Measurements from ENCODE around the gene LIX1L. TPM values are rescaled to one million over a fixed set of nuclear protein-coding genes. Genes with fewer than 3 reads are reported as not detected.

The LIX1L gene
- total RNA-seq, 2 donors from 2014 or later, result 4.2 to 9.0 TPM

DNA sequence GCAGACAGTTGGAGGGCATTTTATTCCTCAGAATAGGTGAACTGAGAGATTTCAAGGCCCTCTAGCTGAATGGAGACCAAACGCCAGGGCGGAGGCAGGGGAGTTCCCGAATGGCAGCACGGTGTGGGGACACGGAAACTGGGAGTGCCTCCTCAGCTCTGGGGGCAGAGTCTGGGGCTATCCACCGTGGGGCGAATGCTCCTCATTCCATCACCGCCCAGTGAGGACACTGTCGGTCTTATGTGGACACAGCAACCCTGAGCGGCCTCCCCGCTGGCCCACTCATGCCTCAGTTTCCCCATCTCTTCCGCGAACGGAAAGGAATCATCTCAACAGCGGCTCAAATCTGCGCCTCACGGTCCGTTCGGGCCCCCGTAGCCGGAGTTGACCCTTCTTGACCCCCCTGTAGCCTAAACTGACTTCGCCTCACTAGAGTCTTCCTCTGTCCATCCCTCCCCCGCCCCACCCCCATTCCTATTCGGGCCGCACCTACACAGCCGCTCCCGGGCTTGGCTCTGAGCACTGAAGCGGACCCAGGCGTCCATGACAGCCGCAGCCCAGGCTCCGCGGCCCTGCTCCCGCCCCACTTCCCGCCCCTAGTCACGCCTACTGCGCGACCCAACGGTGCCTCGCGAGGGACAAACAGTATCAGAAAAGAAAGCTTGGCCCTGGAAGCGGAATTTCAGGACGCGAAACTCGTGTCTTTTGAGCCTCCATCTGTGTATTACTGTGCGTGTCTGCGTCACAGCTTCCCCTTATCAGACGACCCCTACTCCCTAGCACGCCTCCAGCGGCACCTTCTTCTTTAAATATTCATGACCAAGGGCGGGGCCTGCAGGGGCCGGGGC lies 39.4 kb downstream of the LIX1L start, which contains the start of gene PEX11B:
TSS of gene PEX11B (minus strand) at position 574 of the 848 bp plus-strand sequence. CDS start at position 545, 29 bp downstream.
- intact Hi-C loops (cut with DNase I, micrococcal nuclease), result loop anchor here in 1 of 2 donors (10.0 kb wide), 1 partner anchor 46 kb away; the partner anchor contains the start of genes ANKRD34A and POLR3GL
- ATAC-seq (peak; percentile 93), DNase-seq (peak; percentile 89 to 93)

DNA sequence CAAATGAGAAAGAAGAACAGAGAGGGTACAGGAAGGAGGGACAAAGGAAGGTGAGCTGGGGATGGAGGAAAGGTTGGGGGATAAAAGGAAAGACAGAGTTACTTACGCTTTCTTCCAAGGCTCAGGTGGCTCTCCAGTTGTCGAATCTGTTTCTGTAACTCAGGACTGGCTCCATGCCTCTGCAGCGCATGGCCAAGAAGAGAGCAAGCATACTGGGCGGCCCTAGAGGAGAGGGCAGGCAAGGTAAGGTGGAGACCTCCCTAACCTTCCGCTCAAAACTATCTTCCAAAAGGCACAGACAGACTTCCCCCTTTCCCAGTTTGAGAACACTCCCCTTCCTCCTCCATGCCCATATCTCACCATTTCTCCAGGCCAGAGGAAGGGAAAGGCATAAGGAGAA lies 40.2 kb downstream of the LIX1L start:
- intact Hi-C loops (cut with DNase I, micrococcal nuclease), result loop anchor here in 1 of 2 donors (10.0 kb wide), 1 partner anchor 47 kb away; the partner anchor contains the start of genes ANKRD34A and POLR3GL
- ATAC-seq, result no peak

DNA sequence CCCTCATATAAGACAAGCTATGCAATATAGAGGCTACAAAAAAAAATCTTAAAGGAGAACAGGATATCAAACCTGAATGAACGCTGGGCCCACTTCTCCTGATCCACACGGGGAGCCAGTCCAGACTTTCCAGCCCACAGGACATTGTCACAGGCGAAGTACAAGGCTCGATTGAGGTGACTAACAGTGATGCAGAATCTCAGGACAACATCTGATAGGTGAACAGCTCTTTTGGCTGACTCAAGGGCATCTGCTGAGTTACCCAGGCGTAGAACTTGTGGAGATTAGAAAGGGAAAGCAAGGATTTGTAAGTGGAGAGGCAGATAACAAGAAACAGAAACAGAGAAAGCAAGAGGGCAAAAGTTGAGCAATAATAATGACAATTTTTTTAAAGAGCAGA lies 41.1 kb downstream of the LIX1L start:
- ATAC-seq, result no peak
- intact Hi-C loops (cut with DNase I, micrococcal nuclease), result loop anchor here in 1 of 2 donors (10.0 kb wide), 1 partner anchor 48 kb away; the partner anchor contains the start of genes ANKRD34A and POLR3GL
- no peak for DNase-seq

More for the DNA sequence above, 40.2 kb downstream of the LIX1L start:
- DNase-seq, result no peak

DNA sequence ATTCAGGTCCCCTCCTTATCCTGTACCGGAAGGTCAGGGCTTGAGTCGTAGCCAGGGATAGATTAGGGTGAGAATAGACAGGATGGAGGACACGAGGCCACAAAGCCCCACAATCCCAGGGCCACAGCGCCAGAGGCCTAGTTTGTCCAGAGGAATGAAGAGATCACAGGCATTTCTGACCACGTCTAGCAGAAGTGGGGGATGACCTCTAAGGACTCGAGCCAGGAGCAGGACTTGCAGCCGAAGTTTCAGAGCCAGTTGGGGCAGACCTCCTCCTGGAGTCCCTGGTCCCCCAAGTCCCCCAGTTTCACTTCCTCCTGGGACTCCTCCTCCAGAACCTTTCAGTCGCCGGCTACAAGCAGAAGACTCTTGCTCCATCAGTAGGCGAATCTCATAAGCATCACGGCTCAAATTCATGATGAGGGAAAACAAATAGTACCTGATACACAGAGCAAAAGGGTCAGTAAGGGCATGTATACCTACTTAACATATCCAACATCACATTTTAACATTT lies 45.6 kb downstream of the LIX1L start:
- ATAC-seq (no peak), DNase-seq (no peak)
- intact Hi-C loops (cut with DNase I, micrococcal nuclease), result loop anchor here in 1 of 2 donors (10.0 kb wide), 1 partner anchor 53 kb away; the partner anchor contains the start of genes ANKRD34A and POLR3GL

DNA sequence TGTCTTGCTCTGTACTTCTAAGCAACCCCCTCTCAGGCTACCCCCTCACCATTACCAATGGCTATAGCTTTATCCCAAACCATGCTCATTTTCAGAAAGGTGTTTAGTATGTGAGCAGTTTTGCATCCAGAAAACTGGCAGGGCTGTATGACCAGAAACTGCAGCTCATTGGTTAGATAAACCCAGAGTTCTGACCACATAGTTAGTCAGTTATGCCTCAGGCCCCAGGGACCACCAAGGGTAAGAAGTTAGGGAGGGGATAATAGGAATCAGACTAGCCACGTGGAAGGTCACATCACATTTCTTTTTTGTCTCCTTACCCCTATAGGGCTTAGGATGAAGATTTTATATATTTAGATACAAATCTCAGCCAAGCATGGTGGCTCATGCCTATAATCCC lies 49.2 kb downstream of the LIX1L start:
- DNase-seq (no peak), ATAC-seq (no peak)
- intact Hi-C loops (cut with DNase I, micrococcal nuclease), result no loop called here

DNA sequence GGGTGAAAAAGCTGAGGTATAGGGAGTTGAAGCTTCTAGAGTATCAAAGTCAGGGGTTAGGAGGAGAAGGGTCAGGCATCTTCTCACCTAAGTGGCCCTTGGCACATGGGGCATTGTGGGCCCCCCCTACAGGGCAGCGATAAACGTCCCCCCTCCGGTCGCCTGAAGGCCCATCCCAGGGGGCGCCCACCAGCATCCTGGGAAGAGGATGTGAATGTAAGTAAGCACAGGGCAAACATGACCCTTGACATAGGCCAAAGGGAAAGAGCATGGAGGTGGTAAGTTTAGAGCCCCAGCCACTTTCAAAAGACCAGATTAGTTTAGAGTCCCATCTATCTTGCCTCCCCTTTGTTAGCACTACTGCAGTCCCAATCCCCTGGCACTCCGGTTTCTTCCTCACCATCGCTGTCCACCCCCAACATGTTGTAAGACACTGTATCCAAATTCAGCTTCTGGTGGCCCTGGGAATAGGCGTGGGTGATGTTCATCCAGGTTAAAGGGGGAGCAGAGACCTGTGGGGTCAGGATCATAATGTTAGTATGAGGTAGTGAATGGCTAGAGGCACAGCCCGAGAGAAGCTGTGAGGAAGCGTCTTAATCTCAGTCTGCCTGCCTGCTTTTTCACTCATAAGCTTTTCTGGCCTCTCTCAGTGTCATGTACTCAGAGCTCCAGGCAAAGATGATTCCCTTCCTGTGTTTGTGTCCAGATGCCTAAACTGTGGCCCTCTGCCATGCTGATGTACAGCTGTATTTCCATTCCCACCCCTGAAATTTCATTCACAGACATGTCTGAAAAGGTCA lies 50.7 kb downstream of the LIX1L start:
- DNase-seq (no peak), ATAC-seq (no peak)
- intact Hi-C loops (cut with DNase I, micrococcal nuclease), result no loop called here

DNA sequence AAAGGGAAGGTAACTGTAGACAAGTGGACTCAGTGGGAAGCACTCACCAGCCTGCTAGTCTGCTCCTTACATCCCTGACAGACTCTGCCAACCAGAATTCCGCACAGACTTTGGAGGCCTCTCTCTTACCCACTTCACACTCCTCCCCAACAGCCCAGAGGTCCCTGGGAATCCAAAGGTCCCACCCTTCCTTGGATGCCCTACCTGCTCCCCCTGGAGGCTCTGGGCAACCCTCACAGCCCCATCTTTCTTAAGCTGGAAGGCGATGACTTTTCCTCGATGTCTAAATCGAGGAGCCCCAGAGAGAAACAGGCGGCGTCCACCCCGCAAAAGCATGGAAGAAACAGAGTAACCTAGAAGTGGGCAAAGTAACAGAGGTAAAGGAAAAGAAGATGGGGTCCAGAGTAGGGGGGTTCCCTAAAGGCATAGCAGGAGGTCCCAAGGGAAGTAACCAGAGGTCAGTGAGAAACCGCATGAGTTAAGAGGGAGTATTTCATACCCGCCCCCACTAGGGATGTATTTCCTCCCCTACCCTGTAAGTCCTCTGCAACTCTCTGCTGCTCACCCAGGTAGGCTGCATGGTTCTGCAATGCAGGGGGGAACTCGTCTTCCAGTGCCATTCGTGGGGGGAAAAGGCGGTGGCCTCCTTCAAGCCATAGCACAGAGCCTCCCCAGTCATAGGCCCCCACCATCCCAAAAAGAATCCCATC lies 56.4 kb downstream of the LIX1L start:
- intact Hi-C loops (cut with DNase I, micrococcal nuclease), result no loop called here
- DNase-seq (no peak), ATAC-seq (no peak)

DNA sequence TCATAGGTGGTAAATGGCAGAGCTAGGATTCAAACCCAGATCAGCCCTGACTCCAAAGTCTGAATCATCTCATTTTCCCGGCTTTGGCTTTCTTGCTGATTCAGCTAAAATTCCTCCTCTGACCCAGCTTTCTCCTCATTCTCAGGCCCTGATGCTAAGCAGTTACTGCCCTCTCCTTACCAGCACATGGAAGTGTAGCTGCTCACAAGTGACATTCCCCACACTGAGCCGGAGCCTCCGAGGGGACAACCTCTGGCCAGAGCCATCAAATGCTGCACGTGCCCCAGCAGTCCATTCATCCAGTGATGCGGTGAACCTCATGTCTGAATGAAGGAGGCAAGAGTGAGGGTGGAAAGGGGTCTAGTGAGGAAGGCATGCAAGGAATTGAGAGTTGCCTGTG lies 59.1 kb downstream of the LIX1L start:
- intact Hi-C loops (cut with DNase I, micrococcal nuclease), result no loop called here
- ATAC-seq (no peak), DNase-seq (no peak)

DNA sequence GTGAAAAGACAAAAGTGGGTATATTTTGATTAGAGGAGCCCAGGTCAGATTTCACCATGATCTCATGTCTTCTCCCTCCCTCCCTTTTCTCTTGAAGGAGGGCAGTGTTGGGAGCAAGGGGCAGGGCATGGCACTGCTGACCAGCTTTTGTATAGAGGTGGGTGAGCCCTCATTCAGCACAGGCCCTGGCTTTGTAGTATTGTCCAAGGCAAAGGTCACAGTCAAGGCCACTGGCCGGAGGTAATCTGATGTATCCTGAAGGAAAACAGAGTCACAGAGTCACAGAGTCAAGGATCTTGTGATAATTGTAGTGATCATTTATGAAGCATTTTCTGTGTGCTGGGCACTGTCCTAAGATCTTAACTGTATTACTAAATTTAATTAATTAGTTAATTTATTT lies 59.8 kb downstream of the LIX1L start:
- DNase-seq (no peak), ATAC-seq (no peak)
- intact Hi-C loops (cut with DNase I, micrococcal nuclease), result no loop called here

DNA sequence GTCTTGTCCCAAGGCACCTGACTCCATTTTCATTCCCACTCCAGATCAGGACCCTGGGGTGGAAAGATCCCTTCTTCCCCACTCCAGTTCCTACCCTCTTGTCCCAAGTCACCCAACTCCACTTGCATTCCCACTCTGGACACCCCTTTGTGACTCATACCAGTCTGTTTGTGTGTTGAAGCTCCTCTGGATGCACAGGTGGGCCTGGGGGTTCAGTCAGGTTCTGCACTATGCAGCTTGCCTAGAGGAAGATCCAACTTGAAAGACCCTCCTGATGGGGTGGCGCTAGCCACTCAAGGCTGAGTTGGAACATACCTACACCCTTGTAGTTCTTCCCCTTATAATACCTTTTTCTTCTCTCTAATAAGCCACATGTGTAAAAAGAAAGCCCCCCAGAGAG lies 62.3 kb downstream of the LIX1L start:
- no peak for ATAC-seq
- intact Hi-C loops (cut with DNase I, micrococcal nuclease), result no loop called here
- no peak for DNase-seq

DNA sequence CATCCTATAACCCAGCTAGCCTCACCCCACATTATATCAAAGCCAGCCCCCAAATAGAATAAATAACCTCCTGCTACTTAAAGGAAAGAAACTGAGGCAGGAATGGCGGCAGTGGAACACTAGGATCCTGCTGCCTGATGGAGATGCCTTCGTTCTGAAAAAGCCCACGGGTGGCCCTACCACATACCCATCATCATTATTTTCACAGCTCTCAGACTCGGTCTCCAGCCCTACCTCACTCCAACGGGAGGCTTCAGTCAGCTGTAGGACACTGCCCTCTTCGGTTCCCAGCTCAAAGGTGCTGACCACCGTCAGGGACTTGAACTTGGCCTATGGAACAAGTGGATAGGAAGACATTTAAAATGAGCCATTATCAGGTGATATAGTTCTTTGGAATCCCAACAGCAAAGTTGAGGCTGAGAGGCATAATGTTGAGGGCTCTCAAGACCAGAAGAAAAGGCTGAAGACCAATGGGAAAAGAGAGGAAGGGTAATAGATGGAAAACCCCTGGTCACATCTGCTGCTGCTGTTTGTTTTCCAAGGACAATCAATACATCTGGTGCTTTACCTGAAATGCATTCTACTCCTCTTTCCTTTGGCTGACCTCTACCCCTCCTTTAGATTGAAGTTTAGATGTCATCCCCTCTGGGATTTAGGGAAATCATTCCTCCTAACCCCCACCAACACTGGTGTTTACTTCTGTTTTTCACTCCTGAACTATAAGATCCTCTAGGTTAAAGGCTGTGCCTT lies 64.3 kb downstream of the LIX1L start:
- intact Hi-C loops (cut with DNase I, micrococcal nuclease), result loop anchor here in 1 of 2 donors (5.0 kb wide), 1 partner anchor 124 kb away; no protein-coding TSS in a partner anchor
- DNase-seq (no peak), ATAC-seq (no peak)

DNA sequence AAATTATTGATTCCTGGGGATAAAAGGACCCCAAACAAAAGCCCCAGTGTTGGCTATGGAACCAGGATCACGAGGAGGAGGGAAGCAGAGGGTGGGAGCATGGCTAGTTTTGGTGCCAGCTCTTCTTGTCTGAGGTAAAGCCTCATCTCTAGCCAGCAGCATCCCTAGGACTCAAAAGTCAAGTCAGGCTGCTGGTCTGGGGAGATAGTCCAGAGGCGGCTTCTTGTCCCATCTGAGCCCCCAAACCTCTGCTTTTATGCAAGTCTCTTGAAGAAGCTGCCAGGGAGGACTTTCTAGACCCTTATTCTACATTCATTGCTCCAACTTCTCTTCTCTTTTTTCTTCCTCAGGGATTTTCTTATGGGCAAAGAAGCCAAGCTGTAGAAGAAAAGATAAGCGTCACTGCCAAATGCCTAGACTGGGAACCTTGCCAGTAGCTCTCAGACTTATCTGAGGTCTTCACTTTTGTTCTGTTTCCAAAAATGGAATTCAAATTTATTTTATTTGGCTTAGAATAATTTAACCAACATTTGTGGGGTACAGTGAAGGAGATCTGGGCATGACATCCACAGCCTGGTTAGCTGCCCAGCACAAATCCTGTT lies 65.2 kb downstream of the LIX1L start:
- DNase-seq (no peak), ATAC-seq (no peak)
- intact Hi-C loops (cut with DNase I, micrococcal nuclease), result loop anchor here in 1 of 2 donors (5.0 kb wide), 1 partner anchor 125 kb away; no protein-coding TSS in a partner anchor

DNA sequence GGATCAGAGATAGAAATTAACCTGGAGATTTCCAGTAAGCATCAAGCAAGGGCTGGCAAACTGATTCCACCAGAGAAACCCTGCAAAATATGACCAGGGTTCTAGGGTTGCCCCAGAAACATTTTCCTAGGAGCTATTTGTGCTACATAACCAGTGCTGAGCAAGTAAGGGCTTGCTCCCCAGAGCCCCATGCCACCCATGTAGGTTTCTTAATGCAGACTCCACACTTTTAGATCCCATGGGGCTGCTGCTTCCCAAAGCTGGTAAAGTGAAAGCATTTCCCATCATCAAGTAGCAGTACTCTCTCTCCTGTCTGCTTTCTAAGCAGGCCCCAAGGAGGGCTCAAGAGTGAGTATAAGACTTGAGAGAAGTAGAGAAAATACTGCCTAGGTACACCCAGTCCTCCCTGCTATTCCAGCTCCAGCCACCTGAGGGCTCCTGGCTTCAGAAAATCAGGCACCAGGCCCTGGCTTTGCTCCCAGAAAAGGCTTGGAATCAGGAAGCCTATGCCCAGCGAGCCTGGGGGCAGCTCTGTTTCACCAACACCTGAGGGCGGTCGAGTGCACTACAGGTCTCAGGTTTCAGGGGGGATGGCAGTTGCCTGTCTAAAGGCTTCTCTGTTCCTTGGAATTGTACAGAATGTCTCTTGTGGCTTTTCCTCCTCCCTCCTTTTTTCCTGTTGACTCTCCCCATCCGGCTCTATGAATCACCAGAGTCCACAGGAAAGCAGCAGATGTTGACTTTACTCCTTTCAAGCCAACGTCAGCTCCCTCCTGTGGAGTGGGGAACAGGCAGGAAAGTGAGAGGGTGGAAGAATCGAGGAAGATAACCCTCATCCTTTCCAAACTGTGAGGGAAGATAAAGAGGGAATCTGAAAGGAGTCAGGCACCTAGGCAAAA lies 66.0 kb downstream of the LIX1L start:
- intact Hi-C loops (cut with DNase I, micrococcal nuclease), result loop anchor here in 1 of 2 donors (5.0 kb wide), 1 partner anchor 125 kb away; no protein-coding TSS in a partner anchor
- peak; percentile 93 to 96 for DNase-seq
- ATAC-seq, result peak; percentile 93

DNA sequence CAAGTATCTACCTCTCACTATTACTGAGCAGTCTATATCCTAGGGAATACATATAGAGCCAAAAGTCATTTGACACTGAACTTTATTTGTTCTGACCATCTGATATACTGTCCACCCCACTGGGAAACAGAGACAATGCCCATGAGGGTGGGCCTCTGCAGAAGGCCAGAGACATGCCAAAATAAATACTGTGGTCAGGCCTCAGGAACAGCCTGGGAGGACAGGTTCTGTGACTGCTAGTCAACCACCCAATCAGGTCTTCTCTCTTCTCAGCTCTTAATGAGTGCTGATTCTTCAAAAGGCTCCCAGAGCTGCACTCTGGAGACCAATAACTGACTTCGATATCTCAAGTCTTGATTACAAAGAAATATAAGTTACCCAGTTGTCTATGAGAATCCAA lies 66.7 kb downstream of the LIX1L start:
- intact Hi-C loops (cut with DNase I, micrococcal nuclease), result loop anchor here in 1 of 2 donors (5.0 kb wide), 1 partner anchor 126 kb away; no protein-coding TSS in a partner anchor
- ATAC-seq (peak; percentile 34), DNase-seq (no peak)

DNA sequence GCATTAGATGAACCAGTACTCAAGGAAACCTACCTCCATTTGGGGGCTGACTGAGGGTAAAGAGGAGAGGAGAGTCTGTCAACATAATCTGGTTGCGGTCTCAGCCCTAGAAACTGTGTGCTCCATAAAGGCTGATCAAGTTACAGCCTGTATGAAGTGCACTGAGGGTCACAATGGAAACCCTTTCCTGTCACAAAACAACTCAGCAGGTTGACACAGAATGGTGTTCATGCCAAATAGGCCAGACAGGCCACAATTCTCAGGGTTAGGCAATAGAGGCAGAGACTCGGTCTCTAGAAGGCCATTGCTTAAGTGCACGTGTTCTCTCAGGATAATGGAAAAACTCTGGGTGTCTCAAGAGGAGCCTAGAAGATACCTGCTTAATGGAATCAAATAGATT lies 68.1 kb downstream of the LIX1L start:
- ATAC-seq (no peak), DNase-seq (no peak)
- intact Hi-C loops (cut with DNase I, micrococcal nuclease), result loop anchor here in 1 of 2 donors (5.0 kb wide), 1 partner anchor 128 kb away; no protein-coding TSS in a partner anchor

DNA sequence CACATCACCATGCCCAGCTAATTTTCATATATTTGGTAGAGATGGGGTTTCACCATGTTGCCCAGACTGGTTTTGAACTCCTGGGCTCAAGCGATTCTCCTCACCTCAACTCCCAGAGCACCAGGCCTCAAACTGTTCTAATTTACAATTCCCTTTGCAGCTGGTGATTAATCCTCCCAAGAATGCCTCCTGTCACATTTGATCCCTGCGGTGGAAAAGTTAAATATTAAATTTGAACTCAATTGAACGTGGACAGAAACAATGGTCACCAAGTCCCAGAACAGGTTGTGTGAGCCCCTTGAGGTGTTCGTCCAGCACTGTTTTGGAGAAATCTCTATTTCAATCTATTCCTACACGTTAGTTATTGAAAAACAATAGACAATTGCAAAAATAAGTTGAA lies 70.2 kb downstream of the LIX1L start:
- ATAC-seq (no peak), DNase-seq (no peak)
- intact Hi-C loops (cut with DNase I, micrococcal nuclease), result no loop called here

Measured in left colon (tissue), 2 donors.